Upper lobe of left lung (tissue), 4 donors: ENCODE measurements around the gene BET1L.

Source experiments
- EP300 ChIP-seq, 4 donors: sonication (generic); formaldehyde crosslinking; IDR thresholded peaks; one replicate each; pipeline ENCODE4 v1.5.1; 2017; ENCODE audit warnings: antibody characterized with exemption in 4 of 4, control low read depth in 2 of 4
- POLR2A ChIP-seq, 4 donors: fragments of 450-650 bp; IDR thresholded peaks; one replicate each; pipeline ENCODE4 v1.5.1; 2016 to 2017; ENCODE audit warnings: antibody characterized with exemption in 4 of 4, mild to moderate bottlenecking in 2 of 4
- POLR2AphosphoS5 ChIP-seq, 2 donors: sonication (generic); formaldehyde crosslinking; IDR thresholded peaks; one replicate each; pipeline ENCODE4 v1.5.1; 2017; ENCODE audit warnings: antibody characterized with exemption in 2 of 2
- TF ChIP-seq, protein P1 (sequence below), 6 experiments: fragments of 450-650 bp in 4 of 6; fragments of 200-600 bp in 2 of 6; sonication (generic) in 2 of 6; IDR thresholded peaks; one replicate each; pipeline ENCODE4 v1.5.1; 2016 to 2019; ENCODE audit warnings: antibody characterized with exemption in 6 of 6

DNA sequence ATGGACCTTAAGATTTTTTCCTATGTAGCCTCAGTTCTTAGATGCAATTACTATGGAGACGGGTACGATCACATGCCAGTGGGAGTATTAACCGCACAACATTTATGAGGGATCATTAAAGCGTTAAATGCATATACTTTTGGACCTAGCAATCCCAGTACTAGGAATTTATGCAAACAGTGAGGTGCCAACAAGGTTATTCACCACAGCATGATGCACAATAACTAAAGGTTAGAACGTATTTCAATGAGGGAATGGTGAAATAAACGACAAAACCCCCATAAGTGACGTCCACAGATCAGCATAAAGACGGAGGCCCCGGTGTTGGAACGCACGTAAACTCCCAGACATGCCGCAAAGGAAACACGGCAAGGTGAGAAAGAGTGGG lies 28.4 kb upstream of the BET1L start:
- TF ChIP-seq POLR2AphosphoS5 (IDR thresholded peaks at IDR 0.05) (no peak), POLR2A (IDR thresholded peaks at IDR 0.05) (no peak), EP300 (IDR thresholded peaks at IDR 0.05) (no peak)
- TF ChIP-seq, protein P1, sequence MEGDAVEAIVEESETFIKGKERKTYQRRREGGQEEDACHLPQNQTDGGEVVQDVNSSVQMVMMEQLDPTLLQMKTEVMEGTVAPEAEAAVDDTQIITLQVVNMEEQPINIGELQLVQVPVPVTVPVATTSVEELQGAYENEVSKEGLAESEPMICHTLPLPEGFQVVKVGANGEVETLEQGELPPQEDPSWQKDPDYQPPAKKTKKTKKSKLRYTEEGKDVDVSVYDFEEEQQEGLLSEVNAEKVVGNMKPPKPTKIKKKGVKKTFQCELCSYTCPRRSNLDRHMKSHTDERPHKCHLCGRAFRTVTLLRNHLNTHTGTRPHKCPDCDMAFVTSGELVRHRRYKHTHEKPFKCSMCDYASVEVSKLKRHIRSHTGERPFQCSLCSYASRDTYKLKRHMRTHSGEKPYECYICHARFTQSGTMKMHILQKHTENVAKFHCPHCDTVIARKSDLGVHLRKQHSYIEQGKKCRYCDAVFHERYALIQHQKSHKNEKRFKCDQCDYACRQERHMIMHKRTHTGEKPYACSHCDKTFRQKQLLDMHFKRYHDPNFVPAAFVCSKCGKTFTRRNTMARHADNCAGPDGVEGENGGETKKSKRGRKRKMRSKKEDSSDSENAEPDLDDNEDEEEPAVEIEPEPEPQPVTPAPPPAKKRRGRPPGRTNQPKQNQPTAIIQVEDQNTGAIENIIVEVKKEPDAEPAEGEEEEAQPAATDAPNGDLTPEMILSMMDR (IDR thresholded peaks at IDR 0.05), result no peak
